Muscle layer of duodenum (tissue), 2 donors: ENCODE measurements around the gene BUB1B.

ENCODE experiments used
- H3K27ac ChIP-seq: one replicate; pipeline ENCODE4 v1.7.0; 2013; ENCODE audit warnings: mild to moderate bottlenecking, low read length
- H3K27me3 ChIP-seq: one replicate; pipeline ENCODE4 v1.7.0; 2013; ENCODE audit warnings: low read depth, mild to moderate bottlenecking, control low read depth, low read length
- H3K36me3 ChIP-seq, 2 donors: one replicate each; pipeline ENCODE4 v1.7.0; 2013; ENCODE audit warnings: low read length in 2 of 2, control low read depth in 1 of 2, mild to moderate bottlenecking in 1 of 2; ENCODE audit not compliant: insufficient read depth in 2 of 2, control insufficient read depth in 1 of 2
- H3K4me1 ChIP-seq, 2 donors: one replicate each; pipeline ENCODE4 v1.7.0; 2013; ENCODE audit warnings: low read length in 2 of 2, mild to moderate bottlenecking in 2 of 2, control low read depth in 1 of 2, moderate library complexity in 1 of 2; ENCODE audit not compliant: insufficient read depth in 2 of 2, control insufficient read depth in 1 of 2
- H3K4me3 ChIP-seq, 2 donors: one replicate each; pipeline ENCODE4 v1.7.0; 2013; ENCODE audit warnings: low read length in 2 of 2, low read depth in 1 of 2, mild to moderate bottlenecking in 1 of 2
- H3K9me3 ChIP-seq, 2 donors: one replicate each; pipeline ENCODE4 v1.7.0; 2013; ENCODE audit warnings: low read length in 2 of 2, control low read depth in 1 of 2, mild to moderate bottlenecking in 1 of 2; ENCODE audit not compliant: control insufficient read depth in 1 of 2
- donor health status: healthy.

The BUB1B gene

DNA sequence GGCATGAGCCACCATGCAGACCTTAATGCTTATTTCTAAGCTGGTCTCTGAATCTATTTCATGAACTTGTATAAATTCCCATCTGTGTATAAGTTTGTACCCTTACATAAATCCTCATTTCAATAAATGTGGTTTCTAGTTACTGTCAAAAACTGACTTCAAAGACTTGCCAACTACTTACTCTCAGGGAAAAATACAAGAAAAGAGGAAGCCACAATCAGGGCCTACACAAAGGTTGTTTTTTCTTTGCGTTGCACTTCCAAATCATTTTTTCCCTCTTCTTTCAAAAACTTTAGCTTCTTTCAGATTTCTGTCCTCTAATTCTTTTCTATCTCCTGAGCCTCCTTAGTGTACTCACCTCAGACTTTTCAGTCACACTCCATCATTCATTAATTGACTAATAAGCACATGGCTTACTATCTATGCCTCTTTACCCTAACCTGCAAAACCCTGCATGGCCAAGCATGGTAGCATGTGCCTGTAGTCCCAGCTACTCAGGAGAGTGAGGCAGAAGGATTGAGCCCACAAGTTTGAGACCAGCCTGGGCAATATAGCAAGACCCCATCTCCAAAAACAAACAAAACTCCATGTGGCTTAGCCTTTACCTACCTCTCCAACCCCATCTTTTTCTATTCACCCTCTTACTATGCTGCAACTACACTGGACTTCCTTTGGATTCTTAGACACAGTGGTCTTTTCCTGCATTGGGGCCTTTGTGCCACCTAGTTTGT is 37.7 kb downstream of the BUB1B start:
- Histone ChIP-seq H3K4me1 (no peaks in the 10 kb centered on the region), H3K4me3 (no peak overlapping the region), H3K36me3 (no peaks in the 10 kb centered on the region), H3K27ac (no peak overlapping the region), H3K9me3 (no peaks in the 10 kb centered on the region), H3K27me3 (no peaks in the 10 kb centered on the region)

DNA sequence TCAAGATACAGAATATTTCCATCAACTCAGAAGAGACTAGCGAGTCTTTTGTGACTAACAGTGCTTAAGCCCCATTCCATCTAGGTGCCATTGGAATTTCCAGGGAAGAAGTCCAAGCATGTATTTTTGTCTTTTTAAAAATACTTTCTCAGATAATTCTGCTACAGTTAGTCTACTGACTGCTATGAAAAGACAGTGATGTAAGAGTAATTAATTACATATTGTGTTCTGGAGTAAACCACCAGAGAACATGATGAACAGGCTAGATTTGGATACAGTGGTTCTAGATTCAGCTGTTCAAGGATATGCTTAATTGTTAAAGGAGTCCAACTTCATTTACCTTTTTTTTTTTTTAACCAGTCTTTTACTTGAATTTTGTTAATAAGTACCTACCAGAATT is 43.2 kb downstream of the BUB1B start:
- Histone ChIP-seq H3K27ac (no peak overlapping the region), H3K27me3 (no peaks in the 10 kb centered on the region), H3K9me3 (no peaks in the 10 kb centered on the region), H3K36me3 (no peaks in the 10 kb centered on the region), H3K4me1 (no peaks in the 10 kb centered on the region), H3K4me3 (no peak overlapping the region)

- H3K4me1 ChIP-seq = no peaks in the 10 kb centered on the region
- H3K36me3 ChIP-seq = no peaks in the 10 kb centered on the region
- no peaks in the 10 kb centered on the region for H3K27me3 ChIP-seq
- no peaks in the 10 kb centered on the region for H3K9me3 ChIP-seq
- no peak overlapping the region for H3K27ac ChIP-seq
- no peak overlapping the region for H3K4me3 ChIP-seq
Observed at GRCh38 chr15:40217166-40217824, 56.4 kb downstream of the BUB1B start.

DNA sequence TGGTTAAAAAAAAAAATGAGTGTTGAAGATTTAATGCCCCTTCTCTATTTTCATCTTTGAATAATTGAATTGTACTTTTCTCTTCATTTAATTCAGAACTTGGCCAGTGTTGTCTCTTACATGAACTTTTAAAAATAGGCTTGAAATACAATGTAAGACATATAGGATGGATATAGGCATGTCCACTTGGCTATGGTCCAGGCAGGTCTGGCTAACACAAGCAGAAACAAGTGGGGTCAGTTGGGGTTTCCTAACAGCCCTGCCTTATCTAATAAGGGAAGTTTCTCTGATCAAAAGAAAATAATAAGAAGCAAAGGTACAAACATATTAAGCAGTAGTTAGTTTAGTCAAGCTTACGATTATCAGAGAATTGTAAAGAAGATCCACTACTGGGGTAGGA is 58.9 kb downstream of the BUB1B start:
- Histone ChIP-seq H3K4me3 (no peak overlapping the region), H3K27me3 (no peaks in the 10 kb centered on the region), H3K9me3 (no peaks in the 10 kb centered on the region), H3K4me1 (no peaks in the 10 kb centered on the region), H3K36me3 (no peaks in the 10 kb centered on the region), H3K27ac (no peak overlapping the region)

GRCh38 chr15:40222131-40222530 is 61.3 kb downstream of the BUB1B start:
- Histone ChIP-seq H3K27me3 (no peaks in the 10 kb centered on the region), H3K27ac (no peak overlapping the region), H3K4me3 (no peak overlapping the region), H3K36me3 (no peaks in the 10 kb centered on the region), H3K9me3 (no peaks in the 10 kb centered on the region), H3K4me1 (no peaks in the 10 kb centered on the region)

DNA sequence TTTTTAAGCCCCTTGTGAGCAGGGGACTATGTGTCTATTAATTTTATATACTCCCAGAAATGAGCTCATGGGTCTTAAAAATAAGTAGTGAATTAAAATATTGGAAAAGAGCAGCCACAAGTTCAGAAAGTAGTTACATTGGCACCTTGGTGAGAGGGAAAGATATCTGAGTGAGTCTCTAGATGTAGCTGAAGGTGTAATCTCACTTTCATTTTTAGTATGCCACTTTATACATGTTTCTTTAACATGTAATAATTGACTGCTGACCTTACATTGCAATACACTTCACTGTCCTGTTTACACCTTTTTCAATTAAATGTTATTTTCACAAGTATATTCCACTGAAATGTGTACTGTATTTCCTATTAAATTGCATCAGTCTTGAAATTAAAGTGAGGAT is 65.9 kb downstream of the BUB1B start:
- Histone ChIP-seq H3K4me1 (no peaks in the 10 kb centered on the region), H3K27me3 (no peaks in the 10 kb centered on the region)

GRCh38 chr15:40229316-40229715 is 68.4 kb downstream of the BUB1B start:
- no peaks in the 10 kb centered on the region for H3K27me3 ChIP-seq
- H3K4me3 ChIP-seq = no peak overlapping the region
- H3K4me1 ChIP-seq = no peaks in the 10 kb centered on the region
- H3K36me3 ChIP-seq = no peaks in the 10 kb centered on the region
- no peak overlapping the region for H3K27ac ChIP-seq
- H3K9me3 ChIP-seq = no peaks in the 10 kb centered on the region

More for the DNA sequence above, 65.9 kb downstream of the BUB1B start:
- H3K36me3 ChIP-seq = no peaks in the 10 kb centered on the region
- H3K27ac ChIP-seq = no peak overlapping the region
- no peaks in the 10 kb centered on the region for H3K9me3 ChIP-seq
- no peak overlapping the region for H3K4me3 ChIP-seq

DNA sequence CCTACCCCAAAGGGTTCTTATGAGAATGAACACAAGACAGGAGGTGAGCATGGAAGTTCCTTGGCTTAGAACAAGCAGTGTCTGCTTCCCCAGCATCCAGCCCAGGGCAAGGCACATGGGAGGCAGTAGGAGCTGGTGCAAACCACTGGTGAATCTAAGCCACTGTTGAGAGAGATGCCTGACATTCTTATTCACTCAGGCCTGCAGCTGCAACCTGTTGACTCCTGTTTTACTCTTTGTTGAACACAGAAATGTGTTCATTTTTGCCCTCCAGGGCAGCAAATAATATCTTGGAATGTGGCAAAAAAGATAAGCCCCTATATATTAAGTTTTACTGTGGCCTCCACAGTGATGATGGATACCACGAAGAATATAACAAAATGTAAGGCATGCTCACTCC is 69.1 kb downstream of the BUB1B start:
- no peaks in the 10 kb centered on the region for H3K36me3 ChIP-seq

DNA sequence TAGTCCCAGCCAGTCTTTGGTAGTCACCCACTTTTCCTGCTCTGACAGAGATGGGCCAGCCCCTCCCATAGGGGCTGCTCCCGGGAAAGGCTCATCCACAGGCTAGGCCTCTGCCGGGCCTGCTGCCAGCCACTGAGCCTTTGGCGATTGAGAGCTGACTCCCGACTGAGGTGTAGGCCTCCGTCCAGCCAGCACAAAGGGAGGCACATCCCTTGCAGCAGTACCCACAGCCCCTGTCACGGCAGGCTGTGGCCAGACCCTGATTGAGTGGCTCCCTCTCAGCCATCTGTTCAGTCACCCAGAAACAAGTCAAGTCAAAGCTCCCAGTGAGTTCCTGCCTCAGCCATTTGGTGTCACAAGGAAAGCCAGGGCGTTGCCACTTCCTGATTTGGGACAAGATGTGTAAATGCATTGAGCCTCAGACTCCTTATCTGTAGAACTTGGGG is 71.8 kb downstream of the BUB1B start:
- no peaks in the 10 kb centered on the region for H3K4me1 ChIP-seq
- H3K36me3 ChIP-seq = no peaks in the 10 kb centered on the region
- H3K27ac ChIP-seq = no peak overlapping the region
- no peaks in the 10 kb centered on the region for H3K27me3 ChIP-seq
- no peak overlapping the region for H3K4me3 ChIP-seq
- no peaks in the 10 kb centered on the region for H3K9me3 ChIP-seq

More for the DNA sequence above, 69.1 kb downstream of the BUB1B start:
- H3K27ac ChIP-seq = no peak overlapping the region
- H3K9me3 ChIP-seq = no peaks in the 10 kb centered on the region
- no peak overlapping the region for H3K4me3 ChIP-seq
- H3K27me3 ChIP-seq = no peaks in the 10 kb centered on the region
- no peaks in the 10 kb centered on the region for H3K4me1 ChIP-seq

- H3K4me3 ChIP-seq = no peak overlapping the region
- H3K36me3 ChIP-seq = no peaks in the 10 kb centered on the region
- H3K27me3 ChIP-seq = no peaks in the 10 kb centered on the region
- H3K4me1 ChIP-seq = peaks cover 0 to 4% of the 10 kb centered on the region in 2 donors
- no peaks in the 10 kb centered on the region for H3K9me3 ChIP-seq
- no peak overlapping the region for H3K27ac ChIP-seq
Observed at GRCh38 chr15:40233727-40234577, 73.1 kb downstream of the BUB1B start.

DNA sequence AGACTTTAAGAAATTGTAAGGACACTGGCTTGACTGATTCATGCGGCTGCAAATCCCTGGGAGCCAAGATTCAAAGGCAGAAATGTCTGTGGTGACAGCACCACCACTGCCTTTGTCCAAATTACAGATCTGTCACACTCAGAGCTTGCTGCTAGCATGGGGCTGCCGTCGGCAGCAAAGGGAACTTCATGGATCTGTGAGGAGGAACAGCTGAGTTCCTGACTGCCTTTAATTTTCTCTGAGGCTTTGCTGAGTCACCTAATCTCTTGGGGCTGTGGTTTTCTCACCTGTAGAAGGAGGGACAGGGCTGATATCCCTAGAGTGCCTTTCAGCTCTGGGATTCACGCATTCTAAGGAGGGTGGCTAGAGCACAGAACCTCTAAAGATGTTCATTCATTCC is 73.9 kb downstream of the BUB1B start:
- Histone ChIP-seq H3K36me3 (no peaks in the 10 kb centered on the region), H3K9me3 (no peaks in the 10 kb centered on the region), H3K4me1 (peaks cover 0 to 10% of the 10 kb centered on the region in 2 donors), H3K27me3 (no peaks in the 10 kb centered on the region), H3K27ac (no peak overlapping the region), H3K4me3 (no peak overlapping the region)
